Colonic mucosa (tissue), 4 donors: ENCODE results near the gene TLCD3A. TPM values are rescaled to one million over a fixed set of nuclear protein-coding genes. Genes with fewer than 3 reads are reported as not detected.
A peak's percentile ranks its signal among the peaks of the same experiment; 100 is the strongest.

ENCODE experiments used
- DNase-seq: peaks from one replicate; pipeline ENCODE4 v3.0.0-alpha.2; 2020
- H3K27ac ChIP-seq: fragments of 200-600 bp; one replicate; pipeline ENCODE4 v1.8.0; 2021
- H3K27me3 ChIP-seq: fragments of 200-600 bp; one replicate; pipeline ENCODE4 v1.8.0; 2021
- H3K36me3 ChIP-seq: fragments of 200-600 bp; one replicate; pipeline ENCODE4 v1.8.0; 2021
- H3K4me1 ChIP-seq: fragments of 200-600 bp; one replicate; pipeline ENCODE4 v1.8.0; 2021; ENCODE audit warnings: mild to moderate bottlenecking
- H3K4me3 ChIP-seq: fragments of 200-600 bp; one replicate; pipeline ENCODE4 v1.8.0; 2021
- H3K9ac ChIP-seq, 2 donors: one replicate each; pipeline ENCODE4 v1.7.0; 2013; ENCODE audit warnings: control low read depth in 2 of 2, low read depth in 2 of 2, low read length in 2 of 2
- H3K9me3 ChIP-seq: fragments of 200-600 bp; one replicate; pipeline ENCODE4 v1.8.0; 2021
- intact Hi-C: fragments of 100-400 bp; cut with DNase I; formaldehyde crosslinking; loops from one replicate; pipeline ENCODE4 v1.14.1; 2022
- total RNA-seq, 2 donors: library from RNA; stranded (reverse); fragmentation: NEBNext Ultra II Directional in 1 of 2; extraction: Animal tissue kit (Norgen Biotek cat#: 25700) in 1 of 2; gene quantifications; one replicate each; pipeline ENCODE4 v1.2.1, GENCODE V29; 2021
- TF ChIP-seq, protein P1 (sequence below): fragments of 200-600 bp; IDR thresholded peaks from one replicate; pipeline ENCODE4 v1.8.0; 2022; ENCODE audit warnings: antibody characterized with exemption, mild to moderate bottlenecking
- donor health status: healthy.
- donor health status: DM: no; HTN: no; CAD: no.
- donor health status: DM: no; HTN: no; CAD: no.

The TLCD3A gene
- total RNA-seq, 2 donors from 2014 or later: 27.0 to 28.8 TPM

GRCh38 chr17:737561-738113, 5.2 kb downstream of the TLCD3A start:
- Histone ChIP-seq H3K9ac (no peak overlapping the region), H3K4me3 (no peak overlapping the region), H3K27me3 (no peaks in the 10 kb centered on the region), H3K27ac (no peak overlapping the region), H3K9me3 (no peaks in the 10 kb centered on the region), H3K36me3 (no peaks in the 10 kb centered on the region), H3K4me1 (no peaks in the 10 kb centered on the region)
- TF ChIP-seq, protein P1, sequence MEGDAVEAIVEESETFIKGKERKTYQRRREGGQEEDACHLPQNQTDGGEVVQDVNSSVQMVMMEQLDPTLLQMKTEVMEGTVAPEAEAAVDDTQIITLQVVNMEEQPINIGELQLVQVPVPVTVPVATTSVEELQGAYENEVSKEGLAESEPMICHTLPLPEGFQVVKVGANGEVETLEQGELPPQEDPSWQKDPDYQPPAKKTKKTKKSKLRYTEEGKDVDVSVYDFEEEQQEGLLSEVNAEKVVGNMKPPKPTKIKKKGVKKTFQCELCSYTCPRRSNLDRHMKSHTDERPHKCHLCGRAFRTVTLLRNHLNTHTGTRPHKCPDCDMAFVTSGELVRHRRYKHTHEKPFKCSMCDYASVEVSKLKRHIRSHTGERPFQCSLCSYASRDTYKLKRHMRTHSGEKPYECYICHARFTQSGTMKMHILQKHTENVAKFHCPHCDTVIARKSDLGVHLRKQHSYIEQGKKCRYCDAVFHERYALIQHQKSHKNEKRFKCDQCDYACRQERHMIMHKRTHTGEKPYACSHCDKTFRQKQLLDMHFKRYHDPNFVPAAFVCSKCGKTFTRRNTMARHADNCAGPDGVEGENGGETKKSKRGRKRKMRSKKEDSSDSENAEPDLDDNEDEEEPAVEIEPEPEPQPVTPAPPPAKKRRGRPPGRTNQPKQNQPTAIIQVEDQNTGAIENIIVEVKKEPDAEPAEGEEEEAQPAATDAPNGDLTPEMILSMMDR: no peak
- intact Hi-C loops: no loop called here
- DNase-seq: no peak

- TF ChIP-seq, protein P1: no peak
- Histone ChIP-seq H3K4me1 (no peaks in the 10 kb centered on the region), H3K27me3 (no peaks in the 10 kb centered on the region), H3K36me3 (no peaks in the 10 kb centered on the region), H3K4me3 (no peak overlapping the region), H3K9ac (no peak overlapping the region), H3K9me3 (no peaks in the 10 kb centered on the region), H3K27ac (no peak overlapping the region)
- DNase-seq: peak; percentile 25
- intact Hi-C loops: no loop called here
Measured at GRCh38 chr17:740240-741017, 8.0 kb downstream of the TLCD3A start.

DNA sequence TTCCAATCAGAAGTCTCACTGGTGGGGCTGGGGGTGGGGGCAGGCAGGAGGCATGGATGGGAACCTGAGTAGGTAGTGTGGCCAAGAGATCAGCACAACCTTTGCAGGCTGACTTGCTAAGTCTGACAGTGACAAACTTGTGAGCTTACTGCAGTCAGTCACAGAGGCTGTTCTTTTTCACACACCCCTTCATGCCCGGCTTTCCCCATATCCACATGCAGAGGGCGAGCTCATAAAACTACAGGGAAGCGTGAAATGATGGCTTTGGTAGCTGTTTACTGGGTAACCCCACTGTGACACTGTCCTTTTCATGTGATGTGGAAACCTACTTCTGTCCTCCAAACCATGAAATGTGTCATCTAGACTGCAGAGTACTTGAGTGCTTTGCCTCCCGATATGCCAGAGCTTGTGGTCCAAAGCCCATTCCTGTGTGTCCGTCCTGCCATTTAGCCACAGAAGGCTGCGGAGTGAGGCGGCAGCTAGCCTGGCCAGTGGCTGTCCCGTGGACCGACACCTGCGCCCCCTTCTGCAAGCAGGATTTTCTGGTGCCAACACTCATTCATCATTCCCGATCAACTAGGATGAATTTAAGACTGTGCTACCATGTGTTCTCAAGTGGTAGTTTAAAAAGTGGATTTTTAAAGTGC, 9.9 kb downstream of the TLCD3A start:
- Histone ChIP-seq H3K27ac (no peak overlapping the region), H3K9me3 (no peaks in the 10 kb centered on the region), H3K36me3 (peaks cover 7% of the 10 kb centered on the region), H3K4me1 (no peaks in the 10 kb centered on the region), H3K9ac (no peak overlapping the region), H3K4me3 (no peak overlapping the region), H3K27me3 (no peaks in the 10 kb centered on the region)
- TF ChIP-seq, protein P1: no peak
- DNase-seq: no peak
- intact Hi-C loops: no loop called here

GRCh38 chr17:743139-743538, 10.7 kb downstream of the TLCD3A start:
- Histone ChIP-seq H3K4me3 (no peak overlapping the region), H3K27me3 (no peaks in the 10 kb centered on the region), H3K27ac (no peak overlapping the region), H3K9ac (no peak overlapping the region), H3K9me3 (no peaks in the 10 kb centered on the region), H3K4me1 (no peaks in the 10 kb centered on the region), H3K36me3 (peaks cover 8% of the 10 kb centered on the region)
- TF ChIP-seq, protein P1: no peak
- intact Hi-C loops: no loop called here
- DNase-seq: no peak

DNA sequence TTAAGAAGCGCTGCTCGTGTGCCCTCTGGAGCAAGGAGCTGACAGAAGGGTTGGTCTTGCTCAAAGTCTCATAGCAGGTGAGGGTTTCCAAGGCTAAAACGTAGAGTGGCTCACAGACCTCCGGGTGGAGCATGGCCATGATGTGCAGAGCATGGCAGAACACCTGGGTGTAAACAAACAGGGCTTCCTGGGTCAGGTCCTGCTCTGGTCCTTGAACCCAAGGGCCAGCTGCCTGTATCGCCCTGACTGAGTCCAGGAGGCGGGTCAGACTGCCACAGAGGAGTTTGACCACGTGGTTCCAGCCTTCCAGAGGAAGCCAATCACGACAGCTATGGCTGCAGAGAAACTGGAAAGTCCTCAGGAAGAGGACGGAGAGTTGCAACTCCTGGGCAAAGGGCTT, 12.5 kb downstream of the TLCD3A start:
- DNase-seq: no peak
- H3K27ac ChIP-seq: no peak overlapping the region
- intact Hi-C loops: no loop called here
- H3K36me3 ChIP-seq: peaks cover 8% of the 10 kb centered on the region
- no peaks in the 10 kb centered on the region for H3K27me3 ChIP-seq
- H3K4me1 ChIP-seq: no peaks in the 10 kb centered on the region
- H3K4me3 ChIP-seq: no peak overlapping the region
- H3K9me3 ChIP-seq: no peaks in the 10 kb centered on the region
- TF ChIP-seq, protein P1: no peak
- H3K9ac ChIP-seq: no peak overlapping the region
